IgD-negative memory B cell (primary cell): ENCODE data around the gene TCF4. TPM values are rescaled to one million over a fixed set of nuclear protein-coding genes. Genes with fewer than 3 reads are reported as not detected.
"Not testable (repeated sequence)": the region's sequence is repeated elsewhere in the genome, so short reads cannot be mapped to it uniquely, and the experiment has no call there.

ENCODE experiments used
- H3K27ac Mint-ChIP-seq, 3 donors: one replicate each; pipeline ENCODE4 v1.8.0; 2020 to 2022; ENCODE audit warnings: mild to moderate bottlenecking in 3 of 3, mixed read lengths in 3 of 3, moderate library complexity in 1 of 3
- H3K27me3 Mint-ChIP-seq: one replicate; pipeline ENCODE4 v1.8.0; 2021; ENCODE audit warnings: mixed read lengths
- H3K36me3 Mint-ChIP-seq: one replicate; pipeline ENCODE4 v1.8.0; 2020; ENCODE audit warnings: mild to moderate bottlenecking, mixed read lengths
- H3K4me1 Mint-ChIP-seq, 3 donors: one replicate each; pipeline ENCODE4 v1.8.0; 2020 to 2022; ENCODE audit warnings: mixed read lengths in 3 of 3, mild to moderate bottlenecking in 1 of 3
- H3K4me3 Mint-ChIP-seq, 4 donors: one replicate each; pipeline ENCODE4 v1.8.0; 2020 to 2022; ENCODE audit warnings: mild to moderate bottlenecking in 4 of 4, mixed read lengths in 4 of 4, moderate library complexity in 3 of 4
- H3K9me3 Mint-ChIP-seq, 3 donors: one replicate each; pipeline ENCODE4 v1.8.0; 2020 to 2021; ENCODE audit warnings: mixed read lengths in 3 of 3, mild to moderate bottlenecking in 1 of 3
- polyA plus RNA-seq: library from polyadenylated mRNA; unstranded; fragments of 300-500 nt; fragmentation: Illumina TruSeq; gene quantifications from one replicate; pipeline ENCODE4 v1.2.3, GENCODE V29; 2021

Gene TCF4
- polyA plus RNA-seq, 1 donor from 2014 or later, result 256 TPM

DNA sequence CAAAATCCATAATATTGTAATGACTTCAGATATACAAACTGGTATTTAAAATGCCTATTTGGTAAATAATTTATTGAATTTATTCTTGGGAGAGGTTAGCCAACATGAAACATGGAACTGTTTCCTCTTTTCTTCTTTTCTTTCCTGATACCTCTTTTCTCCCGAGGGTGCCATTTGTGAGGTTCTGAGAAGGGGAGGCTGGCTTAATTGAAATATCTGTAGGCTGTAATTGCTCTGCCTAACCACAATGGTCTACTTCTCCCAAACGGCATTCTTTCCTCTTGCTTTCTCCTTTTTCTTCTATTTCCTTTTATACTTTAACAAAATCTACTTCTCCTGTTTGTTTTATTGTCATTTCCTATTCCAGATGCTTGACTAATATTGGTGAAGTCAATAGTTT, 114.9 kb downstream of the TCF4 start:
- H3K36me3 Mint-ChIP-seq, result peaks cover 2% of the 10 kb centered on the region
- H3K27ac Mint-ChIP-seq, result no peak overlapping the region
- no peak overlapping the region for H3K4me3 Mint-ChIP-seq
- H3K27me3 Mint-ChIP-seq, result no peaks in the 10 kb centered on the region
- H3K4me1 Mint-ChIP-seq, result peaks cover 8 to 12% (median 11%) of the 10 kb centered on the region in 3 donors
- H3K9me3 Mint-ChIP-seq, result no peaks in the 10 kb centered on the region

DNA sequence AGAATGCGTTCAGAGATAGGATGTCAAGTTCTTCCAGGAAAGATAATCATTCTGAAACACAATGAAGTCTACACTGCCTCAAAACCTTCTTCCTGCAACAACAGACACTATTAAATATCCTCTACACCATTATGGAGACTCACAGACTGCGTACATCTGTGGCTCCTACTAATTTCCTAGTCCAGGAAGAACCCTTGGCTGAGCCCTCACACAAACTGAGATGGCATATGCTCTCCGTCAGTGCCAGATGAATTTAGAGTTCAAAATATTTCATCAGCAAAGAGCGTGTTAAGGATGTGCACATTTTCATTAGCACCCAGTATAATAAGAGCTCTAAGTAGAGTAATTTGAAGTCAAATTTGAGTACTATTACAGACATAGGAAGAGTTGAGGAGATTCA, 117.2 kb downstream of the TCF4 start:
- H3K36me3 Mint-ChIP-seq, result peaks cover 2% of the 10 kb centered on the region
- no peaks in the 10 kb centered on the region for H3K9me3 Mint-ChIP-seq
- peak overlapping the region in 1 of 4 donors; percentile 58 for H3K4me3 Mint-ChIP-seq
- peaks cover 0 to 5% (median 0%) of the 10 kb centered on the region in 3 donors for H3K4me1 Mint-ChIP-seq
- H3K27me3 Mint-ChIP-seq, result no peaks in the 10 kb centered on the region
- no peak overlapping the region for H3K27ac Mint-ChIP-seq

DNA sequence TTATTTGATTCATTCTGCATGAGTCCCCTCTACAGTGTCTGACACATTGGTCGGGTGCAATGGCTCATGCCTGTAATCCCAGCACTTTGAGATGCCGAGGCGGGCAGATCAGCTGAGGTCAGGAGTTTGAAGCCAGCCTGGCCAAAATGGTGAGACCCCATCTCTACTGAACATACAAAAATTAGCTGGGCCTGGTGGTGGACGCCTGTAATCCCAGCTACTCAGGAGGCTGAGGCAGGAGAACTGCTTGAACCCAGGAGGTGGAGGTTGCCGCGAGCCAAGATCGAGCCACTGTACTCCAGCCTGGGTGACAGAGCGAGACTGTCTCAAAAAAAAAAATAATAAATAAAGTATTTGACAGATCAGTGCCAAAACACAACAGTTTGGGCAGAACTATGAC, 118.9 kb downstream of the TCF4 start:
- Mint-ChIP-seq H3K27ac (peak overlapping the region in 1 of 3 donors; percentile 59), H3K4me1 (peaks cover 2 to 12% (median 6%) of the 10 kb centered on the region in 3 donors)
- H3K4me3 Mint-ChIP-seq, H3K27me3 Mint-ChIP-seq, H3K9me3 Mint-ChIP-seq, H3K36me3 Mint-ChIP-seq: not testable (repeated sequence)

DNA sequence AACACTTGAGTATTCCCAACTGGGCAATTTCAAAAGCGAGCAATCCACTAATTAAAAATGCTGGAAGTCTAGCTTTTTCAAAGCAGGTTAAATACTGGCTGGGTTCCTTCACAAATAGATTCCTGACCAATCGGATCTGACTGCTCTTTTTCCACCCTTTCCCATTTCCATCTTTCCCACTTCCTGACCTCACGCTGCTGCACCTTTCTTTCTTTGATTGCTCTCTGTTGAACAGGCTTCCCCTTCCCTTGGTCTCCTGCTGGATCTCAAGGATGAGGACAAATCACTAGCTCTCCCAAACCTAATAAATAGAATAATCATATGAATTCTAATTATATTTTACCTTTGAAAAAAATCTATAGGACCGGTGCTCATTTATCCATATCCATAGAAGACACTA, 121.2 kb downstream of the TCF4 start:
- H3K27ac Mint-ChIP-seq, result no peak overlapping the region
- H3K4me1 Mint-ChIP-seq, result peaks cover 3 to 19% (median 6%) of the 10 kb centered on the region in 3 donors
- H3K36me3 Mint-ChIP-seq, result no peaks in the 10 kb centered on the region
- H3K4me3 Mint-ChIP-seq, result no peak overlapping the region
- H3K27me3 Mint-ChIP-seq, result no peaks in the 10 kb centered on the region
- no peaks in the 10 kb centered on the region for H3K9me3 Mint-ChIP-seq

DNA sequence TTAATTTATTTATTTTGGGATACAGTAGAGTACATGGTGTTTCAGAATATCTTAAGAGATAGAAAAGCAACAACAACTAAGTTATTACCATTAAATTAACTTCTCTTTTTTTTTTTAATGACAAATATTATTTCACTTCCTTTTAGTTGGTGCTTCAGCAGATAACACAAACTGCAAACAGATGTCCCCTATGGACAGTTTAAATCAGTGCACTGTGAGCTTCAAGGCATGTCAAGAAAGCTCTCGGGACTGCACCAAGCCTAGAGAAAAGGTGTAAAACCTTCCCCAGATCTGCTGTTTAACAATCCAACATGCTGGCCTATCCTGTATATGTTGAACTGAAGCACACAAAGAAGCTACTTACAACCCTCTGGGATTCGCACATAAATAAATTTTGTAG, 122.7 kb downstream of the TCF4 start:
- peak overlapping the region in 1 of 4 donors; percentile 34 for H3K4me3 Mint-ChIP-seq
- no peaks in the 10 kb centered on the region for H3K36me3 Mint-ChIP-seq
- no peaks in the 10 kb centered on the region for H3K27me3 Mint-ChIP-seq
- H3K4me1 Mint-ChIP-seq, result peaks cover 3 to 19% (median 6%) of the 10 kb centered on the region in 3 donors
- no peak overlapping the region for H3K27ac Mint-ChIP-seq
- no peaks in the 10 kb centered on the region for H3K9me3 Mint-ChIP-seq

DNA sequence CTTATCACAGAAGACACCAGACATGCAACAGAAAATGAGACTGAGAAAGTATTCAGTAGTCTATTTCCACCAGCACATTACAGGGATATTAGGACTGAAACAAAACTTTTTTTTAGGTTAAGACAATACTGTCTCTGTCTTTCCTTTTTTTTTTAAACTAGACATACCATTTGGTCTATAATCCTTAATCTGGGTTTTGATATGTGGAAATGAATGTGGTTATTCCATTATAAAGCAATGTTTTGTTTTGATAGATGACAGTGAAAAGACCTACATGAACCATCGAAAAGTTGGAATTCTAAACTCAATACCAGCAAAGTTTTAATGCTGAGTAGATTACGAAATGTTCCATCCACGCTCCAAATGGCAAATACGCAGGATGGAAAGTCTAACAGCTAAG, 123.4 kb downstream of the TCF4 start:
- Mint-ChIP-seq H3K9me3 (no peaks in the 10 kb centered on the region), H3K27ac (no peak overlapping the region), H3K27me3 (no peaks in the 10 kb centered on the region), H3K4me3 (no peak overlapping the region), H3K36me3 (no peaks in the 10 kb centered on the region), H3K4me1 (peaks cover 3 to 19% (median 6%) of the 10 kb centered on the region in 3 donors)

DNA sequence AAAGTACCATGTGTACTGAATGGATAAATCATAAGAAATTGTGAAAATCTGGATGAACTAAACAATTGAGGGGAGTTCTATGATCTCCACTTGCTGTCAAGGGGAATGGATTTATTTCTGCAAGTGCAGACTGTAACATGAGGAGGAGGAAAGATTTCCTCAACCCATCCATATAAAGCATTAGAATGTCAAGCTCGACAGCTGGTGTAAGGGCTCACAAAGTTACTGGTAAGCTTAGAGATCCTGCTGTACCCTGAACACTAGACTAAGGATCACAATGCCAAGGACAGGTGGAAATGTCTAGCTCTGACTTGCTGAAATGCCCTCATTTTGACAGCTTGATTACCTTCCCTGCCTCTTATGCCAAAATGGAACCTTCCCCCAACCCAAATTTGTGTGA, 125.3 kb downstream of the TCF4 start:
- Mint-ChIP-seq H3K9me3 (no peaks in the 10 kb centered on the region), H3K27me3 (peaks cover 2% of the 10 kb centered on the region), H3K27ac (no peak overlapping the region), H3K4me3 (no peak overlapping the region), H3K36me3 (no peaks in the 10 kb centered on the region), H3K4me1 (peaks cover 3 to 14% (median 6%) of the 10 kb centered on the region in 3 donors)

DNA sequence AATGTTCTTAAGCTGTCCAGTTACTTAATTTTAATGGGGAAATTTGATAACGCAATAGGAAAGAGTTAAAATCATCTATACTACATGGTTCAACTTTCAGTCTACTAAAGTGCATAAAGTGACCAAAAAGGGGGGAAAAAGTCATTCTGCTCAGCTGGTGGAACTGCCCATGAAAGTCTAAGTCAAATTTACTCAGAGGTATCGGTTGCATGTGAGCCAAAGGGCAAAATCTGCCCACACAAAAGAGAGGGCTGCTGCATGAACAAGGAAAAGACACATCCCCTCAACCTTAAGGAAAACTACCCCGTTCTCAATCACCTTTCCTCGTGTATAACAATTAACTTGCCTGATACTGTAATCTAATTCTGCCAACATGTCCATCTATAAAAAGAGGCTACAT, 126.1 kb downstream of the TCF4 start:
- no peaks in the 10 kb centered on the region for H3K36me3 Mint-ChIP-seq
- no peaks in the 10 kb centered on the region for H3K9me3 Mint-ChIP-seq
- H3K4me3 Mint-ChIP-seq, result no peak overlapping the region
- peaks cover 3 to 14% (median 6%) of the 10 kb centered on the region in 3 donors for H3K4me1 Mint-ChIP-seq
- peaks cover 2% of the 10 kb centered on the region for H3K27me3 Mint-ChIP-seq
- no peak overlapping the region for H3K27ac Mint-ChIP-seq

DNA sequence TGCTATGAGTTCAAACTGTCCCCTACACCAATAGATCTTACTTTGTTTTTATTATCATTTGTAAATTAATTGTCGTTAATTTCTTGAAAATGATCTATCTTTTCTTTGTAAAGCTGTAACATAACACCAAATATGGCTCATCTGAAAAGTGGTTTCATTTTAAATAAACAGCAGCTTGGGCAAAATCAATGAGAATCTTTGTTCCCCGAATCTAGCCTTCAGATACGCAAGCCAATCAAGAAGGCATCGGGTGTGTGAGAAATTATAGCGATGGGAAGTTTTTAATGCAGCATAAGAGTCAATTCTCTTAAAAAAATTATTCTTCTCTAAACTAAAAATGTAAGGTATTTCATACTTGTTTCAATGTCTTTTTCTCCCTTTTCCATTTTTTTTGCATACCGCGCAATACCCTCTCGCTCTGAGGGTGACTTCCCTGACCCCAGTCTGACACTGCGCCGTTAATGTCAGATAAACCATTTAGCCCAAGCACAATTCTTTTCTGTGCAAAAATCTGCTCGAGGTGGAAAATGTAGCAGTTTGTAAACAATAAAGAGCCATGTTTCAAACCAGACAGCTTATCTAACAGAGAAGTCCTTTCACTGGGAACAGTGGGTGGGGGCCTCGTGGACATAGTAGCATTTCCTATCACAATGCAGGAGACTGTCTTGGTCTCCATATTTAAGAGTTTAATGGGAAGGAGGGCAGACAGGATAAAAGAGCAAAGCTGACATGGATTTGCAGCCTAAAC, 129.4 kb downstream of the TCF4 start:
- Mint-ChIP-seq H3K9me3 (no peaks in the 10 kb centered on the region), H3K36me3 (no peaks in the 10 kb centered on the region), H3K4me1 (peaks cover 1 to 15% (median 4%) of the 10 kb centered on the region in 3 donors), H3K4me3 (no peak overlapping the region), H3K27ac (no peak overlapping the region), H3K27me3 (peaks cover 2% of the 10 kb centered on the region)

DNA sequence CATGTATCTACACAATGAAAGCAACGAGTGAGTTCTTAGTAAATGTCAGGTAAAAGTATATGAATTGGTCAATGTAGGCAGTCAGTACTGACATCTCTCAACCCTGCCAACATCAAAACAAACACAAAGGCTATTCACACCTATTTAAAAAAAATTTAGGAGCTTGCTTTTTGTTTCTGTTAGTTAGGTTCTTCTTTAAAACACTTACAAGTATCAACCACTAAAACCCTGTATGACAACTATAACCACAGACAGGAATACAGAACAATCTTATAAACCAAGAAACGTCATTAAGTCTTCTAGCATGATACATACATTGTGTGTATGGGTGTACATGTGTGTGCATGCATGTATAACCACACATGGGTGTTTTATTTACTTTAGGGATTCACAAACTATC, 131.0 kb downstream of the TCF4 start:
- Mint-ChIP-seq H3K9me3 (no peaks in the 10 kb centered on the region), H3K27me3 (peaks cover 2% of the 10 kb centered on the region), H3K36me3 (no peaks in the 10 kb centered on the region), H3K27ac (no peak overlapping the region), H3K4me3 (no peak overlapping the region), H3K4me1 (peaks cover 0 to 8% (median 4%) of the 10 kb centered on the region in 3 donors)

DNA sequence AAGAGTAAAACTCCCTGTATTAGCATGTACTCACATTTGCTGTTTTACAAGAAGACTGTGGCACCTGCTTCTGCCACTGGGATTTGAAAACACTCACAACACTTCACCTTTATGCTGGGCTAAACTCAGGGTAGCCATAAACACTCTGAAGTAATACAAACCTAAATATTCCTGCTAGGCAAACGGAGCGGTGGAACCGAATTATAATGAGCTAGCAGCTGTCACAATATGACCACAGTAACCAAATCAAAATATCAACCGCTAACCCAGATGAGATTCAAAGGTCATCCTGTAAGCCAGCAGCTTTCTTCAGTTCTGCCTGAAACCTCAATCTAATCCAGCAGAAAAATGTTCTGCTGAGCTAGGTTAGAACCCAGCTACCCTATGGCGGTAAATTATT, 132.1 kb downstream of the TCF4 start:
- no peak overlapping the region for H3K27ac Mint-ChIP-seq
- peaks cover 0 to 8% (median 4%) of the 10 kb centered on the region in 3 donors for H3K4me1 Mint-ChIP-seq
- no peak overlapping the region for H3K4me3 Mint-ChIP-seq
- H3K36me3 Mint-ChIP-seq, result no peaks in the 10 kb centered on the region
- peaks cover 2% of the 10 kb centered on the region for H3K27me3 Mint-ChIP-seq
- no peaks in the 10 kb centered on the region for H3K9me3 Mint-ChIP-seq

DNA sequence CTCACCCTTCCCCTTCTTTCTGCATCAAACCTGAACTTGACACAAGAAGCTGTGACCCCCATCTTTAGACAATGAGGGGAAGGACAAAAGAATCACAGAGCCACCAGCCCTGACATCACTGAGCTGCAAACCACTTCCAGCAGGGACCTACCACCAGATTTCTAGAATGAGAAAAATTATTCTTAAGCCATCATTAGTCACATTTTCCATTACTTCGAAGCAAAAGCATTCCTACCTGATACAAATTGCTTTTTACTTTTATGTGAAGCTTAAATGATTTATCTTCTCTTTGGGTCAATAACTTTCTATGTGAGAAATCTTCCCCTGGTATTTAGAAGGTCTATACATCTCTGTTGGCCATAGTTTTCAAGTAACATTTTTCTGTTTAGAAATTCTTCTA, 134.8 kb downstream of the TCF4 start:
- H3K36me3 Mint-ChIP-seq, result no peaks in the 10 kb centered on the region
- no peaks in the 10 kb centered on the region for H3K27me3 Mint-ChIP-seq
- H3K27ac Mint-ChIP-seq, result no peak overlapping the region
- H3K9me3 Mint-ChIP-seq, result no peaks in the 10 kb centered on the region
- peaks cover 0 to 8% (median 4%) of the 10 kb centered on the region in 3 donors for H3K4me1 Mint-ChIP-seq
- H3K4me3 Mint-ChIP-seq, result no peak overlapping the region

DNA sequence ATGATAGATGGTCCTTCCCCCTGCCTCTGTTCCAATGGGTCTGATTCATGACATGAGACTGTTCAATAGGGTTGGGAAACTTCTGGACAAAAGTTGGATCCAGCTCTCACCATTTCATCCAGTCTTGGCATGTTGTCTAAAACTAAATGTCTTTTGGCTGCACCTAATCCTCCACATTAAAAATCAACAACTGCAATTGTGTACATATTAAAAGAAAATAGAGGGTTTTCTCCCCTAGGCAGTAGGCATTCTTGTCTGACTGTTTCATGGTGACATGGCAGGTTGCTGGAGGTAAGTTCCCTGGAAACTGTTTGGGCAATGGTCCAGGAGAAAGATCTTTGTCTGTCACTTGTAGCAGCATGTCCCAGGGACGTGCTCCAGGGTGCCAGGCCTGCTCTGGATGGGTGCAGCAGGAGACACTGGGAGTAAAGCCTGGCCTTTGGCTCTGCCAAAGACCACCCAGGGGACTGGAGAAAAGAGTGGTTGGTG, 135.8 kb downstream of the TCF4 start:
- H3K4me1 Mint-ChIP-seq, result peaks cover 0 to 15% (median 6%) of the 10 kb centered on the region in 3 donors
- no peaks in the 10 kb centered on the region for H3K9me3 Mint-ChIP-seq
- H3K4me3 Mint-ChIP-seq, result no peak overlapping the region
- no peak overlapping the region for H3K27ac Mint-ChIP-seq
- H3K27me3 Mint-ChIP-seq, result no peaks in the 10 kb centered on the region
- H3K36me3 Mint-ChIP-seq, result no peaks in the 10 kb centered on the region

DNA sequence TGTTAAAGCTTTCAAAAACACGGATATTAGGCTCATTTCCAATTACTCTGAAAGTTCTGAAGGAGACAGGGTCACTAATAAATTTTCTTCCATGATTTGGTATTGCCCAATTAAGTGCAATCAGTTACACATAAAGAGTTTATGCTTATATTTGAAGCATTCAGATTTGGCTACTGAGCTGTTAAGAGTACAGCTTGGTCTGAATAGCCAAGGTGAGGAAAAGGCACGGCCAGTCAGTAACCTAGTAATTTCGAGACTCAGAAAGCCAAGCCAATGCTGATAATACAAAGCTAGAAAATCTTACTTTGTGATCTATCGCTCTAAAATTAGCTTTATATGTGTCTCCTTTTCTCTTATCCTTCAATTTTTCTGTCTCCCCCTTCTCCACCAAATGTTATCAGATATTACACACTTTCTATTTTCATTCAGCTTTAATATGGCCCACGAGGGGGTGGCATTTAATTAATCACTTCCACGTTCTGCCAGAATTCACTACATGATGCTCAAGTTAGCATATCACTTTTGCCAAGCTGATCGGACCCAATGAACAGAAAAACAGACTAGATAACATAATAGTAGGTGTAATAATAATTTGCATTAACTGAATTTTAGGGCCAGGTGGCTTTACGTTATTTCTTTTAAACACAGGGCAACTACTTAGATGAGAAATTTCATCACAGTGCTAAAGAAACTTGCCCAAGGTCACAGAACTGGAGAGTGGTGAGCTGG, 138.4 kb downstream of the TCF4 start:
- Mint-ChIP-seq H3K9me3 (peaks cover 2 to 7% (median 5%) of the 10 kb centered on the region in 3 donors), H3K36me3 (peaks cover 4% of the 10 kb centered on the region), H3K4me3 (no peak overlapping the region), H3K27ac (no peak overlapping the region), H3K4me1 (peaks cover 0 to 8% (median 2%) of the 10 kb centered on the region in 3 donors), H3K27me3 (no peaks in the 10 kb centered on the region)

DNA sequence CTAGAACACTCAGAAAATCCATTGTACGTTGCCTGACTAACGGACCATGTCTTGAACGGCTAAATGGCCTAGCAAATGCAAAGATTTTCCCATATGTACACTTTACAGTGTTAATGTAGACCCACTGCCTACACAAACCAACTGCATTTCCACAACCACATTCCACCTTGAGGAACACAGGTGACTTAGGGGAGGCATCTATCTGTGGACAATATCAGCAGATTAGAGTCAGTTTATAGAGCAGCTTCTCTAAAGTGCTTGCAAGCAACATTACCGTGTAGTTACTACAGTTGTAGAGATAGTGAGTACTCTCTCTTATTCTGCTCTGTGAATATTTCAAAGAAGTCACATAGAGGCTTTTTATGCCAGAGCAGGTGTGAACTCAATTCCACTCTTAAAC, 139.6 kb downstream of the TCF4 start:
- Mint-ChIP-seq H3K9me3 (peaks cover 2 to 7% (median 5%) of the 10 kb centered on the region in 3 donors), H3K27me3 (no peaks in the 10 kb centered on the region), H3K4me1 (peaks cover 0 to 9% (median 2%) of the 10 kb centered on the region in 3 donors), H3K27ac (peak overlapping the region in 1 of 3 donors; percentile 37), H3K4me3 (no peak overlapping the region), H3K36me3 (peaks cover 9% of the 10 kb centered on the region)
